GM15510 (cell line): ENCODE data around the gene F5.

ENCODE experiments used
- POLR2A ChIP-seq: IDR thresholded peaks from 3 replicates; pipeline ENCODE4 v1.6.1; 2011; ENCODE audit warnings: borderline replicate concordance; ENCODE audit not compliant: insufficient read length; ENCODE audit errors: extremely low read depth

F5 gene

GRCh38 chr1:169586395-169587255 is at the start of gene F5:
Gene F5 (minus strand): TSS chr1:169586481. CDS start chr1:169586386, 95 bp downstream.
- no peak for TF ChIP-seq POLR2A

- no peak for TF ChIP-seq POLR2A
Measured at GRCh38 chr1:169634877-169635276, 48.6 kb upstream of the F5 start.

GRCh38 chr1:169634145-169634544 is 47.9 kb upstream of the F5 start:
- TF ChIP-seq POLR2A: no peak

- TF ChIP-seq POLR2A: no peak
Measured at GRCh38 chr1:169631249-169631648, 45.0 kb upstream of the F5 start.

- TF ChIP-seq POLR2A: no peak
Measured at GRCh38 chr1:169630006-169630405, 43.7 kb upstream of the F5 start, which contains the start of gene SELP. Gene SELP (minus strand): TSS chr1:169630124. CDS start chr1:169630074, 50 bp downstream.

- TF ChIP-seq POLR2A: no peak
Measured at GRCh38 chr1:169624912-169625311, 38.6 kb upstream of the F5 start.

GRCh38 chr1:169624122-169624521 is 37.8 kb upstream of the F5 start:
- no peak for TF ChIP-seq POLR2A

- no peak for TF ChIP-seq POLR2A
Measured at GRCh38 chr1:169623132-169623926, 37.0 kb upstream of the F5 start.

GRCh38 chr1:169620565-169620964 is 34.3 kb upstream of the F5 start:
- TF ChIP-seq POLR2A: no peak

- TF ChIP-seq POLR2A: no peak
Measured at GRCh38 chr1:169618367-169618766, 32.1 kb upstream of the F5 start.

GRCh38 chr1:169615803-169616202 is 29.5 kb upstream of the F5 start:
- TF ChIP-seq POLR2A: no peak

- no peak for TF ChIP-seq POLR2A
Measured at GRCh38 chr1:169610858-169611257, 24.6 kb upstream of the F5 start.

GRCh38 chr1:169610108-169610507 is 23.8 kb upstream of the F5 start:
- TF ChIP-seq POLR2A: no peak

GRCh38 chr1:169608226-169608625 is 21.9 kb upstream of the F5 start:
- no peak for TF ChIP-seq POLR2A

GRCh38 chr1:169604781-169605560 is 18.7 kb upstream of the F5 start:
- no peak for TF ChIP-seq POLR2A
